T1000 (cell line): ENCODE data around the gene LMOD1.

ENCODE experiments used
- DNase-seq: peaks from one replicate; lab custom pipeline; 2025; ENCODE audit warnings: mixed read lengths; lab: John Stamatoyannopoulos, UW

The LMOD1 gene

DNA sequence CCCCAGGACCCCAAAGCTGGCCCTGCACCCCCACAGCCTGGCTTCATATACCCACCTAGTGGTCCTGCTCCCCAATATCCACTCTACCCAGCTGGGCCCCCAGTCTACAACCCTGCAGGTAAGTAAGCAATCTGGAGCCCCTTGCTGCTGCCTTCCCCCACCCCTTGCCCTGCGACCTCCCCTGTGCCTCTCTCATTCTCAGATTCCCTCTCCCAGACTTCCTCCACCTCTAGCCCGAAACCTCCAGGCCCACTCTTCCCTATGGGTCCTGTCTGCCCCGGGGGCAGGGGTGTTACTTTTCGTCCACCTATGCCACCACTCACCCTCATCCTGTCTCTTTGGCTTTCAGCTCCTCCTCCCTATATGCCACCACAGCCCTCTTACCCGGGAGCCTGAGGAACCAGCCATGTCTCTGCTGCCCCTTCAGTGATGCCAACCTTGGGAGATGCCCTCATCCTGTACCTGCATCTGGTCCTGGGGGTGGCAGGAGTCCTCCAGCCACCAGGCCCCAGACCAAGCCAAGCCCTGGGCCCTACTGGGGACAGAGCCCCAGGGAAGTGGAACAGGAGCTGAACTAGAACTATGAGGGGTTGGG, 54.8 kb downstream of the LMOD1 start:
- DNase-seq = no peak

DNA sequence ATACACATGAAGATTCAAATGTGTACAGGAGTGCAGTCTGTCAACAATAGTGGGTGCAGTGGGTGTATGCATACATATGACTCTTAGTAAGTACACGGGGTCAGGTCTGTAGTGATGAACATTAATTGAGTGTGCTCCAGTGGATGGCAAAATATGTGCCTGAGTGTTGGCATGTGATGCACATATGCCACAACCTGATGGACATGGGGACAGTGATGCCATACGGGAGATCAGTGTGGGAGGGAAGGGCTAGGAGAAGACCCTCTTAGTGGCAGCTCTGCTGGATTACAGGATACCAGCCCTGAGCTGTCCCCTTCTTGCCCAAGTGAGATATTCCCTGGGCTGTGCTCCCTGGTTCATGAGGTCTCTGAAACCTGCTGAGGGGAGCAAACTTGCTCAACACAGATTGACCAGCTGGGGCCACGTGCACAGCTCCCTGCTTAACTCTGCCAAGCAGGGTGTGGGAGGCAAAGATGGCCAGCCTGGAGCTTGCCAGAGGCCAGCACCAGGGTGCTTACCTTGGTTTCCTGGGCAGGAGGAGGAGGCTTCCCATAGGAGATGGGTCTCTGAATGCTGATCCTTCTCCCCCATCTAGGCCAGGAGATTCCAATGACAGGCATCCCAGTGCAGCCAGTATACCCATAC, 55.4 kb downstream of the LMOD1 start:
- no peak for DNase-seq

DNA sequence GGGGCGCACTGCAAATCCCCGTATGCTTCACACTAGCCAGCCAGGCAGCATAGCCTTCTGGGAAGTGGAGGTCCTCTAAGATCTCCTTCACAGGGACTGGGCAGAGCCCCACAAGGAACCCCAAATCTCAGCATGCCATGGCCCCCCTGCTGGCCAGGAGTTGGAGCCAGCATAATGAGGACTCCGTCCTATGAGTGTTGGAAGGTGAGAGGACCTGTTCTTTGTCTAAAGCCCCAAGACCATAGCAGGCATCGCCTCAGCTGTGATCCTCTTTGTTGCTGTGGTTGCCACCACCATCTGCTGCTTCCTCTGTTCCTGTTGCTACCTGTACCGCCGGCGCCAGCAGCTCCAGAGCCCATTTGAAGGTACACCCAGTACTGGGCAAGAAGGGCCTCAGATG, 56.1 kb downstream of the LMOD1 start:
- DNase-seq = no peak

DNA sequence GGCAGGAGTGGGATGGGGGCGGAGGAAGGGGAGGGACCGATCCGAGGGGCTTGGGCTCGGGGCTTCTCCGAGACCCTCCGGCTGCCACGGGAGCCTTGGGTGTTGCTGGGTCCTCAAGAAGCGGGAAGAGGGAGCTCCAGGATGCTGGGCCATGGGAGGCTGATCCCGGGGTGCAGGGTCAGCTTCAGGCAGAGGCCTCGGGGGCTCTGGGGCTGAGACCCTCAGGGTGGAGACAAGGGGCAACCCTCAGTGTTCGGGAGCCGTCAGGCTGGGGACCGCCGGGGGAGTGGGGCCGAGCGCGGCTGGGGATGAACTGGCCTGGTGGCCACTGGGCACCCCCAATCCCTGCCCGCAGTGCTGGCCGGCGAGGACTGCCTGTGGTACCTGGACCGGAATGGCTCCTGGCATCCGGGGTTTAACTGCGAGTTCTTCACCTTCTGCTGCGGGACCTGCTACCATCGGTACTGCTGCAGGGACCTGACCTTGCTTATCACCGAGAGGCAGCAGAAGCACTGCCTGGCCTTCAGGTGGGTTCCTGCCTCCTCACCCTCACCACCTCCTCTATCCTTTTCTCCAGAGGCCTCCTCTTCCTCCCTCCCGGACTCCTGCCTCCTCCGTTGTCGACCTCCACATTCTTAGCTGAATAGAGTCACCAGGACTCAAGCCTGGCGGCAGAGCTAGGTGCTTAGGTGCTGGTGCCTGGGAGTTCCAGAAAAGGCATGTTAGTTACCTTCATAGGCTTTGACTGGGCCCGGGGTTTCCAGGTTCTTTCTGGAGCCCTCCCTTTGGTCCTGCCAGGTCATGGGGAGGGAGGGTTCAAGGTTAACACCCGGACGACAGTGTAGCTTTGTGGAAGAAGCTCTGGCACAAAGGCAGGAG, 57.0 kb downstream of the LMOD1 start:
- no peak for DNase-seq

DNA sequence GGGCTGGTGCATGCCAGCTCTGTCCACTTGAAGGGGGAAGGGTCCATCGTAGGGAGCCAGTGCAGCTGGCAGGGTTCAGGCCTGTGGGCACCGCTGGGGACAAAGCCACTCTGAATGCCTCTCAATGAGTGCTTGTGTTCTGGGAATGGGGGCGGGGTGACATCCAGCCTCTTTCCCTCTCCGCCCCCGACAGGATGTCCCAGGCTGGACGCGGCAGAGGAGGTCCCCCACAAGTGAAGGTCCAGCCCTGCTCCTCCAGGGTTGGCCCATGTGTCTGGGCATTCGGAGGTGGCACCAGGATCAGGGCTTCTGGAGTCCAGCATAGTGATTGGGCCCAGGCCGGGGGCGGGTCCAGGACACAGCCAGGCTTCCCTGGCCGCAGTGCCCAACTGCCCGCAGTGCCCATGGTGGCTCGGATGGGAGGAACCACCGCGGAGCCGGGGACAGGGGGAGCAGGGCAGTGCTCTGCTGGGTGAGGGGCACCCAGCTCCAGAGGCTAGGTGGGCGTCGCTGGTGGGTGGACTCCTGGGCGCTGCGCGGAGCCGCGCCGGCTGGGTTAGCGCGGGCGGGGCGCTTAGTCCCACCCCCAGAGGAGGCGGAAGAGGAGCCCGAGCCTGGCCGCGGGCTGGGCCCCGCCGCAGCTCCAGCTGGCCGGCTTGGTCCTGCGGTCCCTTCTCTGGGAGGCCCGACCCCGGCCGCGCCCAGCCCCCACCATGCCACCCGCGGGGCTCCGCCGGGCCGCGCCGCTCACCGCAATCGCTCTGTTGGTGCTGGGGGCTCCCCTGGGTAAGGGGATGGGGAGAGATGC, 57.9 kb downstream of the LMOD1 start, which contains the start of gene SHISA4:
Gene SHISA4 (plus strand): TSS at position 617 of the 808 bp plus-strand sequence. CDS start 97 bp downstream, at position 714.
- DNase-seq = peak; percentile 73

DNA sequence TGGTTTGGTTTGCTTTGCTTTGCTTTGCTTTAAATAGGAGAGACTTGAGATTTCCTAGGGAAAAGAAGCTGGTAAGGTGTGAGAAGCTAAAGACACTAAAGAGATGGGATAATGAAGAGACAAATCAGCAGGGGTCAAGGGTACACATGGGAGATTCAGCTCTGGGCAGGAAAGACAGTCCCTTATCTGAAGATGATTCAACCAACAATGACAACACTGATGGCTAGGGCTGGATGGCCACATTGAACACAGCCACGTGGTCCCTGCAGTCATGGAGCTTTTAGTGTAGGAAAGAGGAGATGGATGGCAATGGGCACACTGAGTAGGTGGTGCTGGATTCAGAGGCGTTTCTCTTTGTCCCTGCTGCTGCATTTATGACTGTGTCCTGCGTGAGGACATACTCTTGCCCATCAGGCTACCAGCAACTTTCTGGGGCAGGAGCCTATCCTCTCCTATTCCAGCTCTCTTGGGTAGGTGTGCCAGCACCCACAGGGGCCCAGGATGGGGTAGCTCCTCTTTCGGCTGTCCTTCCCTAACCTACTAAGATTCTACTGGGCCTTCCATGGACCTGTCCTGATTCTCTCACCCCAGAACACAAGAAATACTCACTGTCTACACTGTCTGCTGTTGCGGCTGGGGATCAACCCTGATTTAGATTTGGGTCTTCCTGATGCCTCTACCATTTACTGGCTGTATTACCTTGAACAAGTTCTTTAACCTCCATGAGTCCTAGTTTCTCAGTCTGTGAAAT, 59.1 kb downstream of the LMOD1 start:
- DNase-seq = no peak

DNA sequence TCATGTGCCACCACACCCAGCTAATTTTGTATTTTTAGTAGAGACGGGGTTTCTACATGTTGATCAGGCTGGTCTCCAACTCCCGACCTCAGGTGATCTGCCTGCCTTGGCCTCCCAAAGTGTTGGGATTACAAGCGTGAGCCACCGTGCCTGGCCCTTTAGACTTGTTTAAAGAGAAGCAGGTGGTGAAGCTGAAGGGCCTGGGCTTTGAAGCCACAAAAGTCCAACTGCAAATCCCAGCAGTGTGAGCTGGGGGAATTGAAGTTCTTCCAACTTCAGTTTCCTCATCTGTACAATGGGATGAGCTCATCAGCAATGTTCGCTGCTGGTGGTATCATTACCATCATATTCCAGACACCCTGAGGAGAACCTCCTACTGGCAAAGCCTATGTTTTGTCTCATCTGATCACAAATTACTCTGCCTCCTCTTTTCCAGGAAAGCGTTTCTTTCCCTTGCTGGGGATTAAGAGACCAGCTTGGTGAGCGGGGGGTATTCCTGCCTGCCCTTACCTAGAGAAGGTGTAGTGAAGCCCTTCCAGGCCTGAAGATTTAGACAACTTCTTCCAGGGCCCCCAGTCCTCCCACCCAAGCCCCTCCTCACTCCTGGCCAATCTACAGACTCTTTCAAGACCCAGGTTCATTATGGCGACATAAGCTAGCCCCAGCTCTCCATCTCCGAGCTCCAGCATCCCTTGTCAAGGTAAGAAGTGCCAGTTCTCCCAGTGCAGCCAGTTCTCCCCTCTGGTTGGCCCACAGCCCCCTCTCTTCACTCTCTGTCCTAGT, 60.1 kb downstream of the LMOD1 start:
- no peak for DNase-seq

DNA sequence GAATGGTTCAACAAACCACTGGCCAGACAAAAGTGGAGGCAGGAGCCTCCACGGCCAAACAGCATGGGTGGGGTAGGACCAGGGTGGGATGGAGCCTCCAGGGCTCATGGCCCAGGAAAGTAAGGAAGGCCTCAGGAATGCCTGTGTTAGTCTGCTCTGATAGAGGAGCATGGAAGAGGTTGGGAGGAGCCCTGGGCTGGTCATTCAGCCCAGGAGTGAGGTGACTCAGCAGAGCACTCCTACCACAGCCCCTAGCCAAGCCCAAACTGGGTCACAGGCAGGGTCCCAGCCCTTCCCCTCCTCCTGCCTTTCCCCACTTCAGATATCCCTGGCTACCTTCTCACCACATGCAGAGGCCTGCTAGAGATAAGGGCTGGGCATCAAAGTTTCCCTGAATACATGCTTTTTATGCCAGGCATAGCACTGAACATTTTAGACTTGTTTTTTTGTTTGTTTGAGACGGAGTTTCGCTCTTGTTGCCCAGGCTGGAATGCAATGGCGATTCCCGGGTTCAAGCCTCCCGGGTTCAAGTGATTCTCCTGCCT, 60.7 kb downstream of the LMOD1 start:
- no peak for DNase-seq

DNA sequence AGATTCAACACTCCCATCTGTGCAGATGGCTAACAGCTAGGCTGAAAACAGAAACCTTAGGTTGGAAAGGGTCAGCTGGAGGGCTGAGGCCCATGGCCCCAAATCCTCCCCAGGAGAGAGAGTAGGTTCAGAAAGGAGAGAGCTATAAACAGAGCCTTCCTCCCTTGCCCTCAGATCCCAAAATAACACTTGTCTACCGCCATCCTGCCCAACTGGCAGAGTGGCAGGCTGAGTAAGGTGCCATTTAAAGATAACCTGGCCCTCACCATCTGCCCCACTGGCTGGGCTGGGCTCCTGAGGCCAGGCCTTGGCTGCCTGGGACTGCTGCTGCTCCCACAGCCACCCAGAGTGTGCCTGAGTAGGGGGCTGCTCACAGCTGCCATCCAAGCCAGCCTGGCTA, 61.9 kb downstream of the LMOD1 start:
- no peak for DNase-seq

DNA sequence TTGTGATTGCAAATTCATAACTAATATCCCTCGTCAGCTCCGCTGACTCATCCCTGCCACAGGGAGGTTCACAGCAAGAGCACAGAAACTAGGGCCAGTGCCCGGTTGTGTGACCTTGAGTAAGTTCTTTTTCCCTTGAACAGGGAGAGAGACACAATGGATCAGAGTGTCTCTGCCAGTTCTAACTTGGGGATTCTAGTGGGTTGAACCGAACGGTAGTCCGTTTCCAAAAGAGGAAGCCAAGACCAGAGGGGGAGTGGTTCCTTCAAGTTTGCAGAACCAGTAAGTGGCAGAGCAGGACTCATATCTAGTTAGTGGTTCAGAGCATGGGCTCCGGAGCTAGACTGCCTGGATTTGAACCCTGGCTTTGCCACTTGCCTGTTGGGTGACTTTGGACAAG, 62.6 kb downstream of the LMOD1 start:
- DNase-seq = no peak

DNA sequence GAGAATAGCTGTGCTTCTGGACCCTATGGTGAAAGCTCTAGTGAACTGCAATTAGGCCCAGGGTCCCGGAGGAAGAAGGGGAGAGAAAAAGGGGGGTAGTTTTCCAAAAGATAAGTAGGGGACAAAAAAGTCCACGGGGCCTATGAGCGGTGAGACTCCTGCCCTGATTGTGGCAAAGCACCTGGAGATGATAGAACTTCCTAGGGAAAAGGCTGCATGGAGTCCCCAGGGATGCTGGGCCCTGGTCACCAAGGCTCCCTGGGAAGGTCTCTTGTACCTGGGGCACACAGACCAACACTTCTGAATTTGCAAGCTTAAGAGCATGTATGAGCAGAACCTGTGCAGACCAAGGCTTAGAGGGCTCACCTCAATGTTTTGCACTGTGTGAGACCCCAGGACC, 63.1 kb downstream of the LMOD1 start:
- DNase-seq = no peak

DNA sequence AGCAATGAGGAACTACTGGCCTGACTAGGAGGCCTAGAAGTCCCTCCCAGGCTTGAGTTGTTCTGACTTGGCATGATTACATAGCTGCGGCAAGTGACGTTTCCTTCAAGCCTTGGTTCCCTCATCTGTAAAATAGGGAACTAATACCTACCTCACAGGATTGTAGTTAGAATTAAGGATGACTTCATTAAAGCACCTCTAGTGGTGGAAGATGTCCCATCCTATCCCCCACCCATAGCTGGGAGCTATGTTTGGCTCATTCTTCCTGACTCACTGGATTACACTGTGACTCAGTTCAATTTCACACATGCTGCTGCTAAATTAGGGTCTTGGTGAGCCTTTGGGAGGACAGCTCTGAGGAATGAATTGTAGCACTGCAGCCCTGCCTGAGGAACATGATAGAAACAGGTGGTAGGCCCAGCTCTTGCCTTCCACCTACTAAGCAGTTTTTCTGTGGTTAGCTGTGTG, 63.6 kb downstream of the LMOD1 start:
- DNase-seq = peak; percentile 38

DNA sequence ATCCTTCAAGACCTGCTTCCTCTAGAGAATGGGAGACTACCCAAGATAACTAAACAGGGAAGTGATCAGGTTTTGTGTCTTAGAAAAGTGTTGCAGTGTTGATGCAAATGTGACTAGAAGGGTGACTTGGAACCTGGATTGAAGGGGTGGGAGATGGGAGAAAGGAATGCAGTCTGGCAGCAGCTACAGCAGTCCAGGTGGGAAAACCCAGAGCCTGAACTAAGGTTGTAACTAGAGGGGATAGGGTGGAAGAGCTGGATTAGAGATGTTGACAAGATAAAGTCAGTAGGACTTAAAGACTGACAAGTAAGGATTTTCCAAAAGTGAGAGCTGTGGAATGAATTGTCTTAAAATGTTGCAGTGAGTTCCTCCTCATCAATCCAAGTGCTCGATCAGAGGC, 64.7 kb downstream of the LMOD1 start:
- DNase-seq = no peak

DNA sequence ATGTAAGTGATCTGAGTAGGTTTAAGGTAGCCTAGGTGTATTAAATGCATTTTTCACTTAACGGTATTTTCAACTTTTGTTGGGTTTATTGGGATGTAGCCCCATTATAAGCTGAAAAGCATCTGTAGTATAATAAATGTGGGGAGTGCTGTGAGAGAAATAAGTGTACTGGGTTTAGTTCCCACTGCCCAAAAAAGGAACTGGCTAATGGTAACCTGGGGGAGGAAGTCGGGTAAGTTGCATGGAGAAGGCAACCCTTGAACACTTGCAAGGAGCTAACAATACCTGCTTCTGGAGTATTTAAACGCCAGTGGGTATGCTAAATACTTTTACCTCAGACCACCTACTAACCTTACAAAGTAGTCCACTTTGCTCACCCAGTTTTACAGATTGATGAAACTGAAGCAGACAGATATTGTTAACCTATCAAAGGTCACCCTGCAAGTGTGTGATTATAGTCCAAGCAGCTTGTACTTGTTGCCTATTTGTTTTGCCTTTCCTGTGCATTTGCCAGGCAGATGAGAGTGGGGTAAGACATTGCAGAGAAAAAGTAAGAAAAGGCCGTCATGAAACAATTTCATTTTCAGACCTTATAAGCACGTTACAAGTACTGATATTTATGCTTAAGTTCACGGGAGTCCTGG, 65.3 kb downstream of the LMOD1 start:
- DNase-seq = no peak

DNA sequence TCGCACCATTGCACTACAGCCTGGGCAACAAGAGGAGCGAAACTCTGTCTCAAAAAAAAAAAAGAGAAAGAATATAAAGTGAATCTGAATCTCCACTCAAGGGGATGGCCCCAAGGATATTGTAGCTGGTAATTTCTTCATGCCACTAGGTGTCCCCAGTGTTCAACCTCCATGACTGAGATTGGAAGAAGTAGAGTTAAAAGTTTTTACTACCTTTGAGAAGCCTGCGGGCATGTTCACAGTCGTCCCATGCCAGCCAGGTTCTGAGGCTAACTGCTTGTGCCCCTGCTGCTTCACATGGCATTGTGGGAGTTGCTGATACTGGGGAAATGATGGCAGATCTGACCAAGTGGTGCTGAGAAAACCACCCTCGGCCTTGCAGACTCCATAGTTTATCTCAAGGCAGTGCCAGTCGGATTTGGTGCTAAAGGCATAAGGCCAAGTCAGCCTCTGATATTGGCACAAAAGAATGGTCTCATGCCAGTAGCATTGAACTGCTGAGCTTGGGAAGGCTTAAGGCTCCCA, 68.4 kb downstream of the LMOD1 start:
- peak; percentile 24 for DNase-seq

DNA sequence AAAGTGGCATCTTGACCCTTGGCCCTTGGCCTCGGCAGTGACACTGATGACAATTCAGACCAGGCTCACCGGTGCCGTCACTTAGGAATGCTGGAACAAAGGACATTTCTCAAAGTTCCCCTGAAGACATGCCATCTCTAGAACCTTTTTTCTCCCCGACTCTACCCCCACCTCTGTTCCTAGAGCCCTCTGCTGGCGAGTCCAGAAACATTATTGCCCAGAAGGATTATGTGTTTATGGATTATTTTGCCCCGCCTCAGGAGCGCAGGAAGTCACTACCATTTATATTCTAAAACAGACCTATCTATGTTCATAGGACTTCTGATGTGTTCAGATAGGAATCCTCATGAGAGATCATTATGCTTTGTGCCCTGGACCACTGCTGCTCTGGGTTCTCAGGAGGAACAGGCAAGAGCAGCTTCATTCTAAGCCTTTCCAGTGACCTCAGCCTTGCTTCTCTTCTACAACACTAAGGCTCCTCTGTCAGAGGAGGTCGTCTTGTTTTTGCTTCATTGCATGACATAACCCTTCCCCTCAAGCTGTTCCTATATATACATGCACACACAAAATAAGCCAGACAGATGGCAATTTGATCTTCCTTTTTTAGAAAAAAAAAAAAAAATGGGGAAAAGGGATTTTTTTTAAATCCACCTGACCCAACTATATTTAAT, 70.1 kb downstream of the LMOD1 start:
- DNase-seq = no peak

DNA sequence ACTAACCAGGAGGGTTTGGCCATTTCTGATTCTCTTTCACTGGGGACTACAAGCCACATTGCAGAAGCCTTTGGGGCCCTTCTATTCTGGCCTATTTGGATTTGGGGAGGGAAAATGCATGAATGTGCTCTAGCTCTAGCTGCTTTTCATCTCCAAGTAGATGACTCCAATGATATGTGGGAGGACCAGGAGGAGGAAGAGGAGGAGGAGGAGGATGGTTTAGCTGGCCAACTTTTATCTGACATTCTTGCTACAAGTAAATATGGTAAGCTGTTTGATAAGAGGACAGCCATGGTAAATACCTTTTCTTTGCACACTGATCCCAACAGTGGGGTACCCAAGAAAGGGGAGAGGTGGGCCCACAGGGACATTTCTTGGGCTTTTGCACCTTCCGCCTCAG, 71.7 kb downstream of the LMOD1 start:
- DNase-seq = no peak

DNA sequence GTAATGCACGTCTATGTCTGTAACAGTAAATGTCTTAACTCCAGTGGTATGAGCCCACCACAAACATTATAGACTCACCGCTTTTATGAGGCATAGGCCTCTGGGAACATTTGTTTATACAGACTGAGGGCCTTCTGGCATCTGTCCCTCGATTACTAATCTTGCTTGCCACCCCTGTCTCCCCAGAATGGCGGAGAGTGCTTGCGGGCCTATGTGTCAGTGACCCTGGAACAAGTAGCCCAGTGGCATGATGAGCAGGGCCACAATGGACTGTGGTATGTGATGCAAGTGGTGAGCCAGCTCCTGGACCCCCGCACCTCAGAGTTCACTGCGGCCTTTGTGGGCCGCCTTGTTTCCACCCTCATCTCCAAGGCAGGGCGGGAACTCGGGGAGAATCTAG, 76.0 kb downstream of the LMOD1 start:
- DNase-seq = peak; percentile 83

DNA sequence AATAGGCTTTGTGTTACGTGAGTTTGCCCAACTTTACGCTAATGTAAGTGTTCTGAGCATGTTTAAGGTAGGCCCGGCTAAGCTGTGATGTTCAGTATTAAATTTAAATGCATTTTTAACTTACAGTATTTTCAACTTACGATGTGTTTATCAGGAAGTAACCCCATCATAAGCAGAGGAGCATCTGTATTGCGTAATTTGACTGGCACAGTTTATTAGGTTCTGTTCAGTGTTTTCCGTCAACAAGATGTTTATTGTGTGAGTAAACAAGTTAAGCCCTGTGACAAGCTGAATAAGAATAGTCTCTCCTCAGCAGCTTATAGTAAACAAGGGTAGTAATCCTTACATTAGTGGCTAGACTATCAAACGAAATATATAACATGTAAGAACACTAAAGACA, 84.9 kb downstream of the LMOD1 start:
- no peak for DNase-seq
